Keratinocyte (primary cell): ENCODE data around the gene TNFRSF14. TPM values are rescaled to one million over a fixed set of nuclear protein-coding genes. Genes with fewer than 3 reads are reported as not detected.

Experiments used
- DNase-seq: peaks from one replicate; pipeline ENCODE4 v3.0.0-alpha.2; 2011; ENCODE audit warnings: low read depth, missing footprints, low spot score
- FAIRE-seq: peaks from 2 replicates; lab custom pipeline; 2011; peaks lifted over from hg19 to GRCh38; lab: Jason Lieb, UNC
- H2AFZ ChIP-seq: 2 replicates; pipeline ENCODE4 v1.6.0; 2012; ENCODE audit warnings: low read length, control low read depth, inconsistent platforms; ENCODE audit not compliant: control insufficient read depth
- H3K27ac ChIP-seq: 2 replicates; pipeline ENCODE4 v1.5.1; 2011; ENCODE audit warnings: low read length; ENCODE audit not compliant: control insufficient read depth, insufficient read depth
- H3K27me3 ChIP-seq: 3 replicates; pipeline ENCODE4 v1.6.0; 2011; ENCODE audit warnings: low read length; ENCODE audit not compliant: control insufficient read depth, insufficient read depth; ENCODE audit errors: extremely low read depth
- H3K36me3 ChIP-seq, 2 experiments: 2 replicates in 1 of 2; 3 replicates in 1 of 2; pipeline ENCODE4 v1.5.1; 2011; ENCODE audit warnings: low read length in 2 of 2, mild to moderate bottlenecking in 1 of 2; ENCODE audit not compliant: control insufficient read depth in 2 of 2, insufficient read depth in 2 of 2; ENCODE audit errors: extremely low read depth in 1 of 2
- H3K4me1 ChIP-seq: 3 replicates; pipeline ENCODE4 v1.5.1; 2011; ENCODE audit warnings: low read length; ENCODE audit not compliant: control insufficient read depth, insufficient read depth; ENCODE audit errors: extremely low read depth
- H3K4me2 ChIP-seq: 3 replicates; pipeline ENCODE4 v1.6.0; 2011; ENCODE audit warnings: low read depth, low read length; ENCODE audit not compliant: control insufficient read depth, insufficient read depth; ENCODE audit errors: extremely low read depth
- H3K4me3 ChIP-seq, 3 experiments: fragments of 200-600 bp in 1 of 3; sonication (generic) in 1 of 3; 2 replicates in 2 of 3; 3 replicates in 1 of 3; pipeline ENCODE4 v1.5.1; 2011 to 2016; ENCODE audit warnings: low read length in 3 of 3, mild to moderate bottlenecking in 3 of 3, control low read depth in 2 of 3, inconsistent platforms in 1 of 3, low read depth in 1 of 3, mixed read lengths in 1 of 3, mixed run types in 1 of 3, moderate library complexity in 1 of 3; ENCODE audit not compliant: control insufficient read depth in 2 of 3, insufficient read depth in 2 of 3; ENCODE audit errors: extremely low read depth in 1 of 3
- H3K79me2 ChIP-seq: 2 replicates; pipeline ENCODE4 v1.6.0; 2012; ENCODE audit warnings: low read length; ENCODE audit not compliant: control insufficient read depth, insufficient read depth
- H3K9ac ChIP-seq: 3 replicates; pipeline ENCODE4 v1.6.0; 2011; ENCODE audit warnings: low read length; ENCODE audit not compliant: control insufficient read depth, insufficient read depth; ENCODE audit errors: extremely low read depth
- H3K9me1 ChIP-seq: 3 replicates; pipeline ENCODE4 v1.6.0; 2011; ENCODE audit warnings: low read length; ENCODE audit not compliant: control insufficient read depth, insufficient read depth; ENCODE audit errors: extremely low read depth
- H3K9me3 ChIP-seq: 2 replicates; pipeline ENCODE4 v1.5.1; 2012; ENCODE audit warnings: low read depth, low read length; ENCODE audit not compliant: control insufficient read depth
- H4K20me1 ChIP-seq: 3 replicates; pipeline ENCODE4 v1.6.0; 2011; ENCODE audit warnings: low read length; ENCODE audit not compliant: control insufficient read depth, insufficient read depth; ENCODE audit errors: extremely low read depth
- EZH2 ChIP-seq: IDR thresholded peaks from one replicate; pipeline ENCODE4 v1.6.1; 2012; ENCODE audit warnings: inconsistent platforms, mild to moderate bottlenecking, low read length, moderate library complexity
- dilution Hi-C: fragments of 300-500 bp; cut with MboI; formaldehyde crosslinking; loops from one replicate; pipeline ENCODE4 v1.7.0; 2020; ENCODE audit warnings: low sequenced_read_pairs; ENCODE audit not compliant: extremely low pct_ligation_motif_present
- polyA plus RNA-seq, 5 experiments: library from polyadenylated mRNA; depleted of rRNA in 3 of 5; stranded (reverse) in 3 of 5; stranded (forward) in 1 of 5; unstranded in 1 of 5; fragments of >200 nt; gene quantifications; 1 replicate in 1 of 5; 2 replicates in 3 of 5; 3 replicates in 1 of 5; pipeline versions ENCODE4 v1.2.1 to v1.2.3, GENCODE V29; 2011 to 2012; ENCODE audit warnings: missing spikeins in 2 of 5, low read depth in 1 of 5, low replicate concordance in 1 of 5
- TF ChIP-seq, protein P1 (sequence below), 3 experiments: IDR thresholded peaks in 1 of 3; conservative IDR thresholded peaks in 1 of 3; optimal IDR thresholded peaks in 1 of 3; 2 replicates in 2 of 3; 3 replicates in 1 of 3; pipeline versions ENCODE3 to v1.5.1; 2011; ENCODE audit warnings: low read length in 3 of 3, mild to moderate bottlenecking in 3 of 3, moderate library complexity in 2 of 3, control low read depth in 1 of 3, inconsistent platforms in 1 of 3; ENCODE audit not compliant: insufficient read depth in 2 of 3; ENCODE audit errors: extremely low read depth in 1 of 3

The TNFRSF14 gene
- polyA plus RNA-seq, 1 donor (not counting 4 experiments of a cell fraction or from before 2014, with no cell fraction given): 5.2 TPM

DNA sequence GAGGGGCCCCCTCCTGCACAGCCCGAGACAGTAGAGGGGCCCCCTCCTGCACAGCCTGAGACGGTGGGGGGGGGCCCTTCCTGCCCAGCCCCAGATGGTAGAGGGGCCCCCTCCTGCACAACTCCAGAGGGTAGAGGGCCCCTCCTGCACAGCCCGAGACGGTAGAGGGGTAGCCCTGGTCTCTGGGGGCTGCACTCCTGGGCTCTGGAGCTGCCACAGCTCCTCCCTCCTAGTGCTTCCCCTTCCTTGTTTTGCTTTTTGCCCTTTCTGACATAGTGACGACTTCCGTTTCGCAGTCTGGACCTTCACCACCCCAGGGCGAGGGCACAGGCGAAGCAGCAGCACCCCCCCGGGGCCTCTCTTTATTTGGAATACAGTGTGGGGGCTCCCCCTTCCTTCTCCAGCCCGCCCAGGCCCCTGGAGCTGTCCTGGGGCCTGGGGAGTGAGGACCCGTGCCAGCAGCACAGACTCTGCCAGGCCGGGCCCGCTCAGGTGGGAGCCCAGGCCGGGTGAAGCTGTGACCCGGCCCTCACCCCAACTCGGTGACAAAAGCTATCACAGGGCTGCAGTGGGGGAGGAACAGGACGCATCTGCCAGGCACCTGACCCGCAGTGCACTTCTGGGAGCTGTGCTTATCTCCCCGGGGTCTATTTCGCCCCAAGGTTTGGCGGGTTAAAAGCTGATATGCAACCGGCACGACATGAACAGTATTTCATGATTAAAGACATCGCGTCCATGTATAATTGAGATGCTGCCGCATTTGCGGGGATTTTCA lies 29.3 kb downstream of the TNFRSF14 start:
- TF ChIP-seq, protein P1, sequence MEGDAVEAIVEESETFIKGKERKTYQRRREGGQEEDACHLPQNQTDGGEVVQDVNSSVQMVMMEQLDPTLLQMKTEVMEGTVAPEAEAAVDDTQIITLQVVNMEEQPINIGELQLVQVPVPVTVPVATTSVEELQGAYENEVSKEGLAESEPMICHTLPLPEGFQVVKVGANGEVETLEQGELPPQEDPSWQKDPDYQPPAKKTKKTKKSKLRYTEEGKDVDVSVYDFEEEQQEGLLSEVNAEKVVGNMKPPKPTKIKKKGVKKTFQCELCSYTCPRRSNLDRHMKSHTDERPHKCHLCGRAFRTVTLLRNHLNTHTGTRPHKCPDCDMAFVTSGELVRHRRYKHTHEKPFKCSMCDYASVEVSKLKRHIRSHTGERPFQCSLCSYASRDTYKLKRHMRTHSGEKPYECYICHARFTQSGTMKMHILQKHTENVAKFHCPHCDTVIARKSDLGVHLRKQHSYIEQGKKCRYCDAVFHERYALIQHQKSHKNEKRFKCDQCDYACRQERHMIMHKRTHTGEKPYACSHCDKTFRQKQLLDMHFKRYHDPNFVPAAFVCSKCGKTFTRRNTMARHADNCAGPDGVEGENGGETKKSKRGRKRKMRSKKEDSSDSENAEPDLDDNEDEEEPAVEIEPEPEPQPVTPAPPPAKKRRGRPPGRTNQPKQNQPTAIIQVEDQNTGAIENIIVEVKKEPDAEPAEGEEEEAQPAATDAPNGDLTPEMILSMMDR (optimal IDR thresholded peaks at IDR 0.05 in 1 of 3, IDR thresholded peaks at IDR 0.05 in 1 of 3, conservative IDR thresholded peaks at IDR 0.05 in 1 of 3; ENCODE audit: extremely low read depth in 1 of 3, insufficient read depth in 2 of 3, low read length in 3 of 3): no peak
- TF ChIP-seq EZH2: no peak
- no peaks in the 10 kb centered on the region for H3K9me1 ChIP-seq
- H3K36me3 ChIP-seq: no peaks in the 10 kb centered on the region
- dilution Hi-C loops: no loop called here
- H3K27me3 ChIP-seq: peaks cover 4% of the 10 kb centered on the region
- no peaks in the 10 kb centered on the region for H3K79me2 ChIP-seq
- H2AFZ ChIP-seq: peak overlapping the region; percentile 63
- H3K4me3 ChIP-seq: peak overlapping the region; percentile 59 to 74 (median 70)
- peaks cover 8% of the 10 kb centered on the region for H3K4me1 ChIP-seq
- peak overlapping the region; percentile 11 for H3K27ac ChIP-seq
- H3K4me2 ChIP-seq: peak overlapping the region; percentile 88
- no peaks in the 10 kb centered on the region for H4K20me1 ChIP-seq
- H3K9ac ChIP-seq: peak overlapping the region; percentile 65
- no peak for FAIRE-seq
- no peaks in the 10 kb centered on the region for H3K9me3 ChIP-seq
- no peak for DNase-seq

DNA sequence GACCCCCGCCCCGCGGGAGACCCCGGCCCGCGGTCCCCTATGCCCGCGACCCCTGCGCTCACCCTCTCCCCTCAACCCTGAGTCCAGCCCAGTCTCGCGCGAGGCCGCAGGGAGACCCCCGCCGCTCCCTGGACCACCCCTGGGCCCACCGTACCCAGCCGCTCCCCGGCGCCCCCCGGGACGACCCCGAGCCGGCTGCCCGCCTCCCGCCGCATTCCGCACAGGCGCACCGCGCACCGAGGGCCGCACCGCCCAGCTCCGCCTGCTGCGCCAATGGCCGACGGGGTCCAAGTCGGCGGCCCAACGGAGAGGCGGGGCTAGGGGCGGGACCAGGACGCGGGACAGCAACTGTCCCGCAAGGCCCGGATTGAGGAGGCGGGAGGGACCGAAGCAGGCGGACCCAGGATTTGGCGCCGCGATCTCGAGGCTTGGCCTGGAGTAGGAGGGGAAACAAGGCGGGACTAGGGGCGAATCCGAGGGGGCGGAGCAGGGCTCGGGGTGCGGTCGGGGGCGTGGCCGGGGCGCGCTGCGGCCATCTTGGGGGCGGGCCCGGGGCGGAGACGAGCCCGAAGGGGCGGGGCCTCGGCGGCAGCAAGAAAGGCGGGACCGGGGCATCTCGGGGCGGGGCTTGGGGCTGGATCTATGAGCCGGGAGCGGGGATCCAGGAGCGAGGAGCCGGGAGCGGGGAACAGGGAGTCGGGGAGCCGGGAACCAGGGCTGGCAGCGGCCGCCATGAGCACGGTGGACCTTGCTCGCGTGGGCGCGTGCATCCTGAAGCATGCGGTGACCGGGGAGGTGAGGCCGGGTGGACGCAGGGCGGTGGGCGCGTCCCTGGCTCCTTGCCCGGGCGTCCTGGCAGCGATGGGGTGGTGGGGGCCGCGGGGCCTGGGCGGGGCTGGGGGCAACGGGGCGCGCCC lies 30.2 kb downstream of the TNFRSF14 start, which contains the start of gene PRXL2B:
PRXL2B (plus strand) TSS at position 624 of the 917 bp plus-strand sequence; CDS start at position 733, 109 bp downstream.
- dilution Hi-C loops: no loop called here
- peak; percentile 26 for FAIRE-seq
- H3K9me1 ChIP-seq: no peaks in the 10 kb centered on the region
- no peaks in the 10 kb centered on the region for H3K36me3 ChIP-seq
- no peak for TF ChIP-seq EZH2
- TF ChIP-seq, protein P1 (optimal IDR thresholded peaks at IDR 0.05 in 1 of 3, IDR thresholded peaks at IDR 0.05 in 1 of 3, conservative IDR thresholded peaks at IDR 0.05 in 1 of 3; ENCODE audit: extremely low read depth in 1 of 3, insufficient read depth in 2 of 3, low read length in 3 of 3): no peak
- peaks cover 3% of the 10 kb centered on the region for H3K27me3 ChIP-seq
- no peaks in the 10 kb centered on the region for H3K79me2 ChIP-seq
- peak; percentile 96 for DNase-seq
- H3K4me3 ChIP-seq: peak within 1 kb of the TSS; percentile 59 to 74 (median 70)
- H3K4me1 ChIP-seq: peaks cover 8% of the 10 kb centered on the region
- H3K27ac ChIP-seq: peak within 1 kb of the TSS; percentile 11
- H3K9me3 ChIP-seq: no peaks in the 10 kb centered on the region
- H3K9ac ChIP-seq: peak within 1 kb of the TSS; percentile 65
- peak within 1 kb of the TSS; percentile 88 for H3K4me2 ChIP-seq
- no peaks in the 10 kb centered on the region for H4K20me1 ChIP-seq
- peak within 1 kb of the TSS; percentile 89 for H2AFZ ChIP-seq
